ENCODE data around the gene SMPDL3A.

DNA sequence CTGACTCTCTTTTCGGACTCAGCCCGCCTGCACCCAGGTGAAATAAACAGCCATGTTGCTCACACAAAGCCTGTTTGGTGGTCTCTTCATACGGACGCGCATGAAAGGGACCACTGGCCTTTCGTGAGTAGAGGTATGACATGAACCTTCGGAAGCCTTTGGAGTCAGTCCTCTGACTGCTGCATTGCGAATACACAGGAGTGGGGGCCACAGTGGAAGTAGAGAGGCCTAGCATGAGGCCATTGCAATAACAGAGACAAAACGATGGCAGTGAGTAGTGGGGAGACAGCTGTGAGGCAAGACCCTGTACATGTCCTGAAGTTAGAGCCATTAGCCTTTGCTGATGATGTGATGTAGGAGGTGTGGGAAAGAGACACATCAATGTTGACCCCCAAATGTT is 56.4 kb downstream of the SMPDL3A start:
- TF ChIP-seq POLR2AphosphoS5 (IDR thresholded peaks at IDR 0.05), result no peak
- TF ChIP-seq, protein P1, sequence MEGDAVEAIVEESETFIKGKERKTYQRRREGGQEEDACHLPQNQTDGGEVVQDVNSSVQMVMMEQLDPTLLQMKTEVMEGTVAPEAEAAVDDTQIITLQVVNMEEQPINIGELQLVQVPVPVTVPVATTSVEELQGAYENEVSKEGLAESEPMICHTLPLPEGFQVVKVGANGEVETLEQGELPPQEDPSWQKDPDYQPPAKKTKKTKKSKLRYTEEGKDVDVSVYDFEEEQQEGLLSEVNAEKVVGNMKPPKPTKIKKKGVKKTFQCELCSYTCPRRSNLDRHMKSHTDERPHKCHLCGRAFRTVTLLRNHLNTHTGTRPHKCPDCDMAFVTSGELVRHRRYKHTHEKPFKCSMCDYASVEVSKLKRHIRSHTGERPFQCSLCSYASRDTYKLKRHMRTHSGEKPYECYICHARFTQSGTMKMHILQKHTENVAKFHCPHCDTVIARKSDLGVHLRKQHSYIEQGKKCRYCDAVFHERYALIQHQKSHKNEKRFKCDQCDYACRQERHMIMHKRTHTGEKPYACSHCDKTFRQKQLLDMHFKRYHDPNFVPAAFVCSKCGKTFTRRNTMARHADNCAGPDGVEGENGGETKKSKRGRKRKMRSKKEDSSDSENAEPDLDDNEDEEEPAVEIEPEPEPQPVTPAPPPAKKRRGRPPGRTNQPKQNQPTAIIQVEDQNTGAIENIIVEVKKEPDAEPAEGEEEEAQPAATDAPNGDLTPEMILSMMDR (IDR thresholded peaks at IDR 0.05), result no peak
- no peak for TF ChIP-seq POLR2A (IDR thresholded peaks at IDR 0.05; ENCODE audit: low read depth)

Data from esophagus muscularis mucosa (tissue), 3 donors.